ENCODE results near the gene PGBD4.
"Not testable (repeated sequence)": the region's sequence is repeated elsewhere in the genome, so short reads cannot be mapped to it uniquely, and the experiment has no call there.

Gene PGBD4

DNA sequence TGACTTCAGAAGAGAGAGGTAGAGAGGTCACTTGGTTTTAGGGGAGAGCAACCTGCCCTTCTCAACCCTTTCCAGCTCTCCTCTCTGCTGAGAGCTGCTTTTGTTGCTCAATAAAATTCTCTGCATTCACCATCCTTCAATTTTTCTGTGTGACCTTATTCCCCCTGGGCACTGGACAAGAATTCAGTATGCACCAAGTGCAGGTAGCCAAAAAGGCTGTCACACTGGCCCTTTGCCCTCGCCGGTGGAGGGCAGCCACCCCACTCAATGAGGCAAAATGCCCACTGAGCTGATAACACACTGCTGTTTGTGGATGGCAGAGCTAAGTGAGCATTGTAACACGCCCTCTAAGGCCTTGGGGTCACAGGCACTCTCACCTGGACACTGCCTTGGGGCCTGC lies 12.9 kb downstream of the PGBD4 start:
- no peak for DNase-seq

- DNase-seq, result no peak
Measured at GRCh38 chr15:34116620-34117019, 14.7 kb downstream of the PGBD4 start.

DNA sequence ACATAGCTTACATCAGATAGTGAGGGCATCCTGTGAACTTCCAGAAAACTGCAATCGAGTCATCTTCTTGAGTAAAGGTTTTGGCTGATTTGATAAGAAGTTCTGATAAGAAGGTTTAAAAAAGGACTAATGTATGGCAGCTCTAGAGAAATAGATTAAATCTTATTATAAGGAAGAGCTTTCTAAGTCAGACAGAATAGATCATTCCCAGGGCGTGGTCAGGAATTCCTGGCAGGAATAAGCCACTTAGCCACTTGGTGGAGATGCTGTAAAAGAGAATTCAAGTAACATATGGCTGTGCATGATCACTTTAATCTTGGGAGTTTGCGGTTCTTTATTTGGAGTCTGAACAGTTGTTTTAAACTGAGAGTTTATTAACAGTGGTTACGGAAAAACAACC lies 17.4 kb downstream of the PGBD4 start:
- no peak for DNase-seq

- DNase-seq, result not testable (repeated sequence)
Measured at GRCh38 chr15:34120420-34120819, 18.5 kb downstream of the PGBD4 start.

DNA sequence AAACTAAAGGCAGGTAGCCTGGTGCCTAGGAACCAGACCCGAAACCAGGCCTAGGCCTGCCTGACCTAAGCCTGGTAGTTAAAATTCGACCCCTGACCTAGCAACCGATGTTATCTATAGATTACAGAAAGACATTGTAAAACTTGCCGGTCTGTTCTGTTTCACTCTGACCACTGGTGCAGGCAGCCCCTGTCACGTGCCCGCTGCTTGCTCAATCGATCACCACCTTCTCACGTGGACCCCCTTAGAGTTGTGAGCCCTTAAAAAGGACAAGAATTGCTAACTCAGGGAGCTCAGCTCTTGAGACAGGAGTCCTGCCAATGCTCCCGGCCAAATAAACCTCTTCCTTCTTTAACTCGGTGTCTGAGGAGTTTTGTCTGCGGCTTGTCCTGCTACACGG lies 19.9 kb downstream of the PGBD4 start:
- DNase-seq, result not testable (repeated sequence)

GRCh38 chr15:34122771-34123183 lies 20.9 kb downstream of the PGBD4 start:
- DNase-seq, result no peak

DNA sequence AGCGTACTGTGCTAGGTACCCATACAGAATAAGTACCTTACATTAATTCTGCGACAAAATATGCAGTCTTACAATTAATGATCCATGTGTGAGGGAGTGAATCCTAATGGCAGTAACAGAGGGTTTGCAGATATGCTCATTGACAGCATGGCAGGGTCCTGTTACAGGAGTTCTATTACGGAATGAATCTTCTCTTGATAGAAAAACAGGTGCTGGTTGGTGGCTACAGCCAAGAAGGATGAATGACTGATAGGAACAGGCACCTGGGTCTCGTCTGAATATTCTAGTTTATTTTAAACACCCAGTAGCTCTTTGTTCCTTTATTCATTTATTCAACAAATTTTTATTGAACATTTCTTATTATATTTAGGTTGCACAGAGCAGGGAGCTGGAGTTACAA lies 22.8 kb downstream of the PGBD4 start:
- no peak for DNase-seq

DNA sequence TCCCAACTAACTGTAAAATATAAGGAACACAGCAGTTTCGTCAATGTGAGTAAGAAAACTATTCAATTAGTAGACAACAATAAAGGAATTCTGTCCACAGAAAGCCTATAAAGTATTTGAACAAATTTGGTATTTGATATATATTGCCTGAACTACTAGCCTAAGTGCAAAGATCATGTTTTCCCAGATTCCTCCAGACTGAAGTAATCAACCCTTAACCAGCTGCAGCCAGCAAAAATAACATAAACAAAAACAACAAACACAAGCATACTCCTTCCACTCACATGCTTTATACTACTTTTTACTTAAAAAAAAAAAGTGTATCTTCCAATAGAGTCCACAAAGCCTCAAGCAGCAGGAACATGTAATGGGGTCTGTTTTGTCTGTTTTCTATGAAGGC lies 24.1 kb downstream of the PGBD4 start:
- no peak for DNase-seq

- DNase-seq, result no peak
Measured at GRCh38 chr15:34126522-34126921, 24.6 kb downstream of the PGBD4 start.

DNA sequence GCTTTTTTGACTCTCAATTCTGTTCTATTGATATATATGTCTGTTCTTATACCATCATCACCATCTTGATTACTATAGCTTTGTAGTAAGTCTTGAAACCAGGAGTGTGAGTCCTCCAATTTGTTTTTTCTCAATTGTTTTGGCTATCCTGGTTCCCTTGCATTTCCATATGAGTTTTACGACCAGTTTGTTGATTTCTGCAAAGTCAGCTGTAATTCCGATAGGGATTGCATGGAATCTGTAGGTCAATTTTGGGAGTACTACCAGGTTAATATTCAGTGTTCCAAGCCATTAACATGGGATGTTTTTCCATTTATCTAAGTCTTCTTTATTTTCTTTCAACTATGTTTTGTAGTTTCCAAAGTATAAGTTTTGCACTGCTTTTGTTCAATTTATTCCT lies 27.0 kb downstream of the PGBD4 start:
- no peak for DNase-seq

- no peak for DNase-seq
Measured at GRCh38 chr15:34132881-34133280, 31.0 kb downstream of the PGBD4 start.

DNA sequence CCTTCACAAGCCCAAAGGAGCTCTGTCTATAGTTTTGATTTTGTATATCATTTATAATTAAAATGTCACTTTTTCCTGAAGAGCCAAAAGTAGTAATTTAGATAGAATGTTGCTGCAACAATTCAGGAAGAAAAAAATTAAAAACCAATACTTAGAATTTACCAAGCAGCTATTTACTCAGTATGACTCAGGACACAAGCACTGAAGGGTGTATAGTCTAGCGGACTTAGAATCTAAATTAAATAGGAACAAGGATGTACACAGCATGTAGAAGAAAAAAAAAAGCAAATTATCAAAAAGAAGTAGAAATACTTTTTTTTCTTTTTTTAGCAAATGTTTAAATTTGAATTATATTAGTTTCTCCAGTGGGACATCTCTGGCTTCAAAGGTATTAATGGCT lies 31.6 kb downstream of the PGBD4 start:
- DNase-seq, result no peak

DNA sequence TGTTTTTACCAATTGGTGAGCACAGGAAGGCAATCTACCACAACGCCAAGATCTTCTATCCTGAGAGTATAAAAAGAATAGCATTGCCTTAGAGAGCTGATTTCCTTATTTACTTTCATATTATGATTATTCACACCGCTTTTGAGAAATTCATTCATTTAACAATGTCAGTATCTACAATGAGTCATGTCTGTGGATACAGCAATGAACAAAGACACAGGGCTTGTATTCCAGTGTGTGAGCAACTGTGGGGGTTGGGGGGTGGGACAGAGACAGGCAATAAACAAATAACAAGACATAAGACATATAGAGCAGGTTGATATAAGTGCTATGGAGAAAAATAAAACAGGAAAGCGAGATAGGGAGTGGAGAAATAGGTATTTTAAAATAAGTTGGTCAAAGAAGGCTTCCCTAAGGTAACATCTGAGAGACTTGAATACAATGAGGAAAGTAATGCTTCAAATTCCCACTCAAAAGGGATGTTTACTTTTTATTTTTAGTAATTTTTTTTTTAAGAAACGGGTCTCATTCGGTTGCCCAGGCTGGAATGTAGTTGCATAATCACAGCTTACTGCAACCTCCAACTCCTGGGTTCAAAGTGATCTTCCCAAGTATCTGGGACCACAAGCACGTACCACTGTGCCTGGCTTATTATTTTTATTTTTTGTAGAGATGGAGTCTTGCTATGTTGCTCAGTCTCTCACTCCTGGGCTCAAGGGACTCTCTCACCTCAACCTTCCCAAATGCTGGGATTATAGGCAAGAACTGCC lies 45.7 kb downstream of the PGBD4 start:
- DNase-seq, result no peak

DNA sequence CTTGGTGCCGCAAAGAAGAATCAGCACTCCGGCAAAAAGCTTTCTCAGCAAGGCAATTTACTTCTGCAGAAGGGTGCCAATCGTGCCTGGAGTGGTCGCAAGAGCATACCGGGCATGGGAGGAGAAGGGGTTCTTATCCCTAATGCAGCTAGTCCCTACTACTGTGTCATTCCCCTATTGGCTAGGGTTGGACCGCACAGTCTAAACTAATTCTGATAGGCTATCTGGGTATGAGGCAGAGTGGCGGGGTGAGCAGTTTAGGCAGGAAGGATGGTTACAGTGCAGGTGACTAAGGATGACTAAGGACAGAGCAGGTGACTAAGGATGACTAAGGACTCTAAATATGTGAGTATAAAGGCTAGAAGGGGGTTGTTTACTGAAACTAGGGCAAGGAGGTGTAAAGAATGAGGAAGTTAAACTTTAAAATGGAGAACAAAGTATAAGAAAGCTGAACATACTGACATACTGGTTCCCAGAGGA lies 52.9 kb downstream of the PGBD4 start:
- DNase-seq, result peak; percentile 4 to 17

GRCh38 chr15:34155859-34156258 lies 54.0 kb downstream of the PGBD4 start:
- DNase-seq, result no peak

Data from stimulated activated CD4-positive, alpha-beta T cell treated with anti-CD3 and anti-CD28 coated beads, Interleukin-2, amount 100 ng/mL, for 24 hours (primary cell).